Cardiac ventricle fibroblast (primary cell): Measurements from ENCODE around the gene TMEM52B. TPM values are rescaled to one million over a fixed set of nuclear protein-coding genes. Genes with fewer than 3 reads are reported as not detected.

ENCODE experiments used
- total RNA-seq: library from RNA; depleted of rRNA; stranded (reverse); fragments of >200 nt; gene quantifications from 2 replicates; pipeline ENCODE4 v1.2.3, GENCODE V29; 2015

The TMEM52B gene
- not detected in 2 replicates for total RNA-seq

DNA sequence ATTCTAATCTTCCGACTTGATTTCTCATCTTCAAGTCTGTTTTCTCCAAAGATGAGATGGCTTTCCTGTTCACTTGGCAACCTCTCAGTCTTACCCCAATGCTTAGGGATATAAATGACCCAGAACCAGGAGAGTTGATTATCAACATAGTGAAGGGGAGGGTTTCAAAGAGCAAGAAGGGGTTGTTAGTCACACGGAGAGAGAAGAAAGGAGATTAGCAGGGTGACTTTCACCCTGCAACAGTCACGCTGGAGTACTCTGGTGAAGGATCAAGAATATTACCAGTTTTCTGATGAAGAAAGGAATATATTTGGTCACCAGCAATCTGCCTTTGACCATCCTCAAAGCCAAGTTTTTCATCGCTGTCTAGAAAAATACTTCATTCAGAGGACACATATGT lies at the start of gene TMEM52B:
TSS of gene TMEM52B (plus strand) at position 212 of the 400 bp plus-strand sequence. CDS start 543 bp downstream, outside the sequence.

DNA sequence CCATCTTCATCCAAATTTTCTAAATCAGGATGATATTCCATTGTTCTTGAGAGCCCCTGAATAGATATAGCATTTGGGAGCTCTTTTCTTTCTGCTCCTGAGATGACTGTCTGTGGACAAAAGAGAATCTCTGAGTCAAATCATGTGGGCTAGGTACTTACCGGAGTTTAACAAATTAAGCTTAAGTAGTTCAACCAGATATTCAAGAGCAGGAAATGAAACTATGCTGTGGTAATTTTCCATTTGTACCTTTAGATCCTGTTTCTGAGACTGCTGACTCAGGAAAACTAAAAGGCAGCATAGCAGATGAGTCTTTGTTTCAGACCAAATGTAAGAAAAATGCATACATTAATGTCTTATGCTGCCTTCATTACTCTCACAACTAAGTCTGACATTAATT lies 48.8 kb upstream of the TMEM52B start, which contains the start of gene CLEC7A:
TSS of gene CLEC7A (minus strand) at position 158 of the 400 bp plus-strand sequence. CDS start at position 41, 117 bp downstream.

DNA sequence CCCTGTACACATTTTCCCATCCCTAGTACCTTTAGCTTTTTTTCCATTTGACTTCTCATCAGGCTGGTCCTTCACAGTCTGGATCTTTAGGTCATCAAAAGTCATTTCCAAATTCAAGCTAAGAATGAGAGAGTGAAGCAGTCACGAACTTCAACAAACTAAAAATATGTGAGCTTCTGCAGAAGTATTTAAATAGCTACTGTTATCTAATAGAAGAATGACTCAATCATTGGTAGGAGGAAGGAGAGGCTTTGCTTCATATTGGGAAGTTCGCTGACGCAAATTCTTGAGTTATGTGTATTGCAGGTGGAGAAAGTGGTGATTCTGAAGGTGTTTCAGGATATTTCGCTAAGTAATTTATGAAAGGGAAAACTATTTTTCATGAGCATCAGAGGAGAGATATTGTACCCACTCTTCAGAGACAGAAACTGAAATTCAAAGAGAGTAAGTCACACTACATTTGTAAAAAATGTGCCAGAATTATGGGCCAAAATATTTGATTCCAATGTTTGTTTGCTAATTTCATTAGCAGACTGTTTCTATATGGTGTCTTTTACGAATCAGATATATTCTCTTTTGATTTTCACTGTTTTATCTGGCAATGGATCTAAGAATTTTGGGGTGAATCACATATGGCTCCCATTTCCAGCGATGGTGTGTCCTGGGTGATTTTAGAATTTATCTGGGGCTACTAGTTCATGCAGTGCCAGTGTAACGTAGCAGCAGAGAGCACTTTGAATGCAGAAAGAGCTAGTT lies 6.7 kb upstream of the TMEM52B start, which contains the start of gene OLR1:
TSS of gene OLR1 (minus strand) at position 160 of the 756 bp plus-strand sequence. CDS start at position 105, 55 bp downstream.

DNA sequence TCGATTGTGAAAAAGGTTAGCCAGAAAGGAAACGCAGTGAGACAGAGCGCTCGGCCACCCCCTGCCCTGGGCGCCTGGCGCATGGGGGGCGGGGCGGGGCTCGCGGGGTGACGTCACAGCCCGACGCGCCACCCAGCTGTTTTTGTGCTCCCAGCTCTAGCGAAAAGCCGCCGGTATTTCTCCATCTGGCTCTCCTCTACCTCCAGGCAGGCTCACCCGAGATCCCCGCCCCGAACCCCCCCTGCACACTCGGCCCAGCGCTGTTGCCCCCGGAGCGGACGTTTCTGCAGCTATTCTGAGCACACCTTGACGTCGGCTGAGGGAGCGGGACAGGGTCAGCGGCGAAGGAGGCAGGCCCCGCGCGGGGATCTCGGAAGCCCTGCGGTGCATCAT lies 33.9 kb downstream of the TMEM52B start, which contains the start of gene GABARAPL1:
TSS of gene GABARAPL1 (plus strand) at position 139 of the 393 bp plus-strand sequence. CDS start at position 392, 253 bp downstream.

Other genes with a start within 250 kb of the TMEM52B start
- not detected in 2 replicates for gene CLEC2A, start 246.7 kb upstream of the TMEM52B start, total RNA-seq
- gene CLEC12A, start 207.6 kb upstream of the TMEM52B start, total RNA-seq: not detected in 2 replicates
- not detected in 2 replicates for gene CLEC1B, start 179.9 kb upstream of the TMEM52B start, total RNA-seq
- gene CLEC12B, start 168.4 kb upstream of the TMEM52B start, total RNA-seq: not detected in 2 replicates
- not detected in 2 replicates for gene CLEC9A, start 148.3 kb upstream of the TMEM52B start, total RNA-seq
- gene CLEC1A, start 80.0 kb upstream of the TMEM52B start, total RNA-seq: 0.25 and 2.4 TPM in 2 replicates
- not detected in 2 replicates for gene CLEC7A, start 48.8 kb upstream of the TMEM52B start, total RNA-seq
- gene OLR1, start 6.9 kb upstream of the TMEM52B start, total RNA-seq: not detected in 2 replicates
- gene GABARAPL1, start 33.8 kb downstream of the TMEM52B start, total RNA-seq: 51.7 and 58.4 TPM in 2 replicates
- 0.19 and 0.88 TPM in 2 replicates for gene KLRD1, start 128.8 kb downstream of the TMEM52B start, total RNA-seq
- not detected in 2 replicates for gene KLRK1, start 211.0 kb downstream of the TMEM52B start, total RNA-seq
- not detected in 2 replicates for gene KLRC4, start 230.7 kb downstream of the TMEM52B start, total RNA-seq
- not detected in 2 replicates for gene KLRC3, start 241.6 kb downstream of the TMEM52B start, total RNA-seq